B cell (primary cell): ENCODE measurements around the gene LONRF2. TPM values are rescaled to one million over a fixed set of nuclear protein-coding genes. Genes with fewer than 3 reads are reported as not detected.
A peak's percentile ranks its signal among the peaks of the same experiment; 100 is the strongest.

ENCODE experiments used
- ATAC-seq: fragments of 200-7000 bp; cut with Tn5 transposase; one replicate; pipeline ENCODE4 v1.10.0; 2021; ENCODE audit warnings: low read depth, mild to moderate bottlenecking, moderate number of reproducible peaks, moderate library complexity
- CTCF ChIA-PET: fragments of 350-600 bp; sonication (Branson Sonifier 250); formaldehyde crosslinking; loops from one replicate; lab custom pipeline; 2021; ENCODE audit warnings: antibody characterized with exemption, inconsistent platforms; lab: Charles Lee
- POLR2A ChIA-PET: fragments of 350-600 bp; sonication (Branson Sonifier 250); formaldehyde crosslinking; loops from one replicate; lab custom pipeline; 2021; ENCODE audit warnings: antibody characterized with exemption; lab: Charles Lee
- DNase-seq: peaks from one replicate; pipeline ENCODE4 v3.0.0; 2013
- H2AFZ ChIP-seq: 2 replicates; pipeline ENCODE4 v1.6.1; 2012; ENCODE audit warnings: mild to moderate bottlenecking, low read depth, low read length; ENCODE audit not compliant: insufficient read depth, poor library complexity, severe bottlenecking
- H3K27ac ChIP-seq, 2 donors: 1 replicate in 1 of 2; 2 replicates in 1 of 2; pipeline ENCODE4 v1.5.1; 2012 to 2013; ENCODE audit warnings: low read length in 2 of 2, mild to moderate bottlenecking in 2 of 2, moderate library complexity in 1 of 2
- H3K27me3 ChIP-seq, 4 experiments: fragments of 200-600 bp in 1 of 4; sonication (generic) in 1 of 4; replicated peaks in 1 of 4; 1 replicate in 2 of 4; 2 replicates in 2 of 4; pipeline versions ENCODE4 v1.6.1 to v1.7.0; 2013 to 2016; ENCODE audit warnings: low read length in 3 of 4, mild to moderate bottlenecking in 2 of 4, mixed read lengths in 1 of 4, moderate library complexity in 1 of 4; ENCODE audit not compliant: insufficient read depth in 4 of 4, control insufficient read depth in 3 of 4; ENCODE audit errors: control extremely low read depth in 1 of 4
- H3K36me3 ChIP-seq, 2 experiments: replicated peaks in 1 of 2; 1 replicate in 1 of 2; 2 replicates in 1 of 2; pipeline versions ENCODE4 v1.6.1 to v1.7.1; 2013; ENCODE audit warnings: low read length in 1 of 2; ENCODE audit not compliant: insufficient read depth in 2 of 2, control insufficient read depth in 1 of 2; ENCODE audit errors: control extremely low read depth in 1 of 2, extremely low read depth in 1 of 2
- H3K4me1 ChIP-seq, 2 donors: fragments of 200-600 bp in 1 of 2; sonication (generic) in 1 of 2; 1 replicate in 1 of 2; 2 replicates in 1 of 2; pipeline versions ENCODE4 v1.5.1 to v1.6.1; 2013 to 2017; ENCODE audit warnings: low read length in 2 of 2; ENCODE audit not compliant: control insufficient read depth in 2 of 2, insufficient read depth in 2 of 2
- H3K4me2 ChIP-seq: replicated peaks from 2 replicates; pipeline ENCODE3; 2012; ENCODE audit warnings: mild to moderate bottlenecking, low read depth, low read length; ENCODE audit not compliant: poor library complexity, severe bottlenecking
- H3K4me3 ChIP-seq, 5 experiments: fragments of 200-600 bp in 1 of 5; sonication (generic) in 1 of 5; 1 replicate in 3 of 5; 2 replicates in 2 of 5; pipeline versions ENCODE4 v1.5.1 to v1.7.0; 2011 to 2016; ENCODE audit warnings: low read length in 4 of 5, mild to moderate bottlenecking in 4 of 5, low read depth in 2 of 5, control low read depth in 1 of 5, moderate library complexity in 1 of 5; ENCODE audit not compliant: insufficient read depth in 1 of 5; ENCODE audit errors: control extremely low read depth in 1 of 5, extremely low read depth in 1 of 5
- H3K79me2 ChIP-seq: fragments of 200-600 bp; sonication (generic); one replicate; pipeline ENCODE4 v1.6.0; 2016; ENCODE audit warnings: low read length; ENCODE audit not compliant: control insufficient read depth, insufficient read depth
- H3K9ac ChIP-seq: fragments of 200-600 bp; sonication (generic); 2 replicates; pipeline ENCODE4 v1.6.1; 2017; ENCODE audit warnings: mild to moderate bottlenecking, low read length, moderate library complexity
- H3K9me3 ChIP-seq, 3 donors: one replicate each; pipeline versions ENCODE4 v1.6.1 to v1.7.1; 2013; ENCODE audit warnings: low read length in 2 of 3; ENCODE audit not compliant: control insufficient read depth in 2 of 3, insufficient read depth in 1 of 3; ENCODE audit errors: control extremely low read depth in 1 of 3
- H4K20me1 ChIP-seq: 2 replicates; pipeline ENCODE4 v1.6.0; 2012; ENCODE audit warnings: mild to moderate bottlenecking, low read length; ENCODE audit not compliant: insufficient read depth, control insufficient read depth, poor library complexity, severe bottlenecking
- H3K27ac Mint-ChIP-seq: one replicate; pipeline ENCODE4 v1.8.0; 2021; ENCODE audit warnings: mixed read lengths
- H3K27me3 Mint-ChIP-seq: one replicate; pipeline ENCODE4 v1.8.0; 2021; ENCODE audit warnings: mixed read lengths
- H3K4me1 Mint-ChIP-seq: one replicate; pipeline ENCODE4 v1.8.0; 2021; ENCODE audit warnings: mixed read lengths
- H3K4me3 Mint-ChIP-seq: one replicate; pipeline ENCODE4 v1.8.0; 2021; ENCODE audit warnings: mixed read lengths
- H3K9me3 Mint-ChIP-seq: one replicate; pipeline ENCODE4 v1.8.0; 2022; ENCODE audit warnings: mixed read lengths; ENCODE audit not compliant: insufficient read depth
- EZH2 ChIP-seq: IDR thresholded peaks from 2 replicates; pipeline ENCODE4 v1.6.1; 2012; ENCODE audit warnings: borderline replicate concordance, low read depth, mild to moderate bottlenecking, moderate library complexity, low read length; ENCODE audit not compliant: insufficient read depth, poor library complexity, severe bottlenecking
- WGBS: methylation state at CpG from one replicate; pipeline ENCODE4 v1.1.5; 2013; ENCODE audit warnings: missing lambda C conversion rate; ENCODE audit not compliant: insufficient coverage; 5-methylcytosine and 5-hydroxymethylcytosine counted together
- intact Hi-C: fragments of 100-400 bp; cut with micrococcal nuclease; formaldehyde crosslinking; loops from one replicate; pipeline ENCODE4 v1.10.0; 2022
- polyA plus RNA-seq: library from polyadenylated mRNA; depleted of rRNA; stranded (reverse); fragments of >200 nt; gene quantifications from 2 replicates; pipeline ENCODE4 v1.2.3, GENCODE V29; 2012
- total RNA-seq, 2 donors: library from RNA; stranded (reverse); fragments of 120-200 nt in 1 of 2; gene quantifications; 1 replicate in 1 of 2; 2 replicates in 1 of 2; pipeline versions ENCODE4 v1.2.3 to v1.2.4, GENCODE V29; 2013 to 2022
- TF ChIP-seq, protein P1 (sequence below): fragments of 200-600 bp; IDR thresholded peaks from one replicate; pipeline ENCODE4 v1.8.0; 2022; ENCODE audit warnings: antibody characterized with exemption, mild to moderate bottlenecking

The LONRF2 gene
- total and polyA plus RNA-seq, 2 donors (not counting 1 experiment from before 2014, with no cell fraction given): 0.32 TPM; not detected in 1

DNA sequence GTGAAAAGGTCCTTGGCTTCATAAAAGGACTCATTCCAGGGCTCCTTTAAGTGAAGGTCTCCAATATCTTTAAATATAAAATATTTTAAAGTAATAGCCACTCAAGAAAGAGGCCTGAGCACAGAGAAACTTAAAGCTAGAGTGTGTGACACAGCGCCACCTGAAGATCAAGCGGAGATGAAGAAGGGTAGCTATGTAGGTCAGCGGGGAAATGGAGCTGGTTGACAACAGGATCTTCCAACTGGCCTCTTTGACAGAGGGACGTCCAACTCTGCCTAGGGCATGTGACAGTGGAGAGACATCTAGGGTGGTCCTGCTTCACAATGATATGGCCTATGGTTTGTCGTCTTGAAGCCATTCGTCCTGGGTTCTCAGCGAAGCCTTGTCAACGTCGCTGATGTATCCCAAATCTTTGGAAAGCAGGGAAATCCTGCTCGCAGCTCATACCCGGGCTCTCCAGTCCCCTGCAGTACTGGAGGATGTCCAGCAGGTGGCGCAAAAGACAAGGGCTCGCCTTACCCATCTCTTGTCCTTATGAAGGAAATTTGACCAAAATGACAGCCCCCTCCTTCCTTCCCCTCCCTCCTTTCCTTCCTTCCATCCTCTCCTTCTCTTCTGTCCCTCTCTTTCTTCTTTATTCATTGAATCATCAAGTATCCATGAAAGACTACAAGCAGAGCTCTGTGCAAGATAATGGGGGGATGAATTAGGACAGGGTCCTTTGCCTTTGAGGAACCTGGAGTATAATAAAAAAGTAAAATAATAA, 59.6 kb downstream of the LONRF2 start:
- TF ChIP-seq EZH2: no peak
- TF ChIP-seq, protein P1, sequence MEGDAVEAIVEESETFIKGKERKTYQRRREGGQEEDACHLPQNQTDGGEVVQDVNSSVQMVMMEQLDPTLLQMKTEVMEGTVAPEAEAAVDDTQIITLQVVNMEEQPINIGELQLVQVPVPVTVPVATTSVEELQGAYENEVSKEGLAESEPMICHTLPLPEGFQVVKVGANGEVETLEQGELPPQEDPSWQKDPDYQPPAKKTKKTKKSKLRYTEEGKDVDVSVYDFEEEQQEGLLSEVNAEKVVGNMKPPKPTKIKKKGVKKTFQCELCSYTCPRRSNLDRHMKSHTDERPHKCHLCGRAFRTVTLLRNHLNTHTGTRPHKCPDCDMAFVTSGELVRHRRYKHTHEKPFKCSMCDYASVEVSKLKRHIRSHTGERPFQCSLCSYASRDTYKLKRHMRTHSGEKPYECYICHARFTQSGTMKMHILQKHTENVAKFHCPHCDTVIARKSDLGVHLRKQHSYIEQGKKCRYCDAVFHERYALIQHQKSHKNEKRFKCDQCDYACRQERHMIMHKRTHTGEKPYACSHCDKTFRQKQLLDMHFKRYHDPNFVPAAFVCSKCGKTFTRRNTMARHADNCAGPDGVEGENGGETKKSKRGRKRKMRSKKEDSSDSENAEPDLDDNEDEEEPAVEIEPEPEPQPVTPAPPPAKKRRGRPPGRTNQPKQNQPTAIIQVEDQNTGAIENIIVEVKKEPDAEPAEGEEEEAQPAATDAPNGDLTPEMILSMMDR: peak; percentile 99
- no peaks in the 10 kb centered on the region for H3K27me3 ChIP-seq
- 14% methylated on average over 13 of the region's 13 CpGs for WGBS
- H3K79me2 ChIP-seq: peaks cover 3% of the 10 kb centered on the region
- ATAC-seq (peak; percentile 77), DNase-seq (peak; percentile 73)
- ChIA-PET POLR2A (interaction anchor here (0.6 to 1.3 kb wide), 5 partner anchors 15 to 711 kb away, joined by 3 to 5 read pairs (median 4); no protein-coding TSS in a partner anchor), CTCF (interaction anchor here (0.6 to 9.3 kb wide), 61 partner anchors 9 to 1578 kb away, joined by 3 to 143 read pairs (median 4); partner anchors contain the start of genes AFF3, CHST10, PDCL3 and RPL31)
- no peaks in the 10 kb centered on the region for H3K36me3 ChIP-seq
- Mint-ChIP-seq H3K9me3 (no peaks in the 10 kb centered on the region), H3K27me3 (no peaks in the 10 kb centered on the region), H3K4me1 (peaks cover 17% of the 10 kb centered on the region), H3K4me3 (no peak overlapping the region), H3K27ac (no peak overlapping the region)
- no peaks in the 10 kb centered on the region for H3K4me1 ChIP-seq
- H2AFZ ChIP-seq: peak overlapping the region; percentile 46
- intact Hi-C loops: loop anchor here (1.0 to 2.0 kb wide), 3 partner anchors 119 to 165 kb away; partner anchors contain the start of gene CHST10
- peak overlapping the region; percentile 21 for H3K4me2 ChIP-seq
- no peak overlapping the region for H3K4me3 ChIP-seq
- no peaks in the 10 kb centered on the region for H4K20me1 ChIP-seq
- no peak overlapping the region for H3K27ac ChIP-seq
- H3K9me3 ChIP-seq: no peaks in the 10 kb centered on the region
- no peak overlapping the region for H3K9ac ChIP-seq

DNA sequence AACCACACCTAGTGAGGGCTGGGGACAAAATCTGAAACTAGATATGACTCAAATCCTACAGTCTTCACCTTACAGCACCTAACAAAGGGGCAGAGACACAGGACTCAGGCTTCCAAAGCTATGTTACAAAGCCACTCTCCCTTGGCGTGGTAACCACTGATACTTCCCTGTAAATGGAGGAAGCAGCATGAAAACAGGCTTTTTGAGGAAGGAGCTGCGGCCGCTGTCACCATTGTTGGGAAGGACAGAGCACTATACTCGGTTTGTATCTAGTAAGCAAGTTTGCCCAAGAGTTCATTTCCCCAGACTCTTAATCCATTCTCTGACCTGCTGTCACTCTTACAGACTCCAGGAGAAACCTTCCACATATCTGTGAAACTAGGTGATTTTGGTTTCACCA, 60.3 kb downstream of the LONRF2 start:
- Mint-ChIP-seq H3K27me3 (peaks cover 4% of the 10 kb centered on the region), H3K4me1 (peaks cover 17% of the 10 kb centered on the region), H3K9me3 (no peaks in the 10 kb centered on the region), H3K4me3 (no peak overlapping the region), H3K27ac (no peak overlapping the region)
- Histone ChIP-seq H3K4me2 (no peak overlapping the region), H3K27ac (no peak overlapping the region), H3K9ac (no peak overlapping the region), H3K4me3 (no peak overlapping the region), H3K36me3 (no peaks in the 10 kb centered on the region), H4K20me1 (no peaks in the 10 kb centered on the region), H3K4me1 (no peaks in the 10 kb centered on the region), H2AFZ (no peak overlapping the region), H3K9me3 (peaks cover 0 to 4% (median 0%) of the 10 kb centered on the region in 3 donors), H3K79me2 (peaks cover 3% of the 10 kb centered on the region), H3K27me3 (no peaks in the 10 kb centered on the region)
- 100% methylated on average over 3 of the region's 4 CpGs for WGBS
- ATAC-seq: no peak
- POLR2A ChIA-PET: interaction anchor here (0.6 to 1.3 kb wide), 5 partner anchors 14 to 711 kb away, joined by 4 to 5 read pairs (median 5); no protein-coding TSS in a partner anchor
- CTCF ChIA-PET: interaction anchor here (0.6 to 9.3 kb wide), 54 partner anchors 8 to 841 kb away, joined by 3 to 143 read pairs (median 4); partner anchors contain the start of genes AFF3 and CHST10
- no peak for DNase-seq
- intact Hi-C loops: loop anchor here (2.0 kb wide), 1 partner anchor 155 kb away; the partner anchor contains the start of gene CHST10
- TF ChIP-seq, protein P1: no peak
- TF ChIP-seq EZH2: no peak
